Keratinocyte (primary cell): Measurements from ENCODE around the gene KCNH2. TPM values are rescaled to one million over a fixed set of nuclear protein-coding genes. Genes with fewer than 3 reads are reported as not detected.

Source experiments
- DNase-seq: peaks from one replicate; pipeline ENCODE4 v3.0.0-alpha.2; 2011; ENCODE audit warnings: low read depth, missing footprints, low spot score
- FAIRE-seq: peaks from 2 replicates; lab custom pipeline; 2011; peaks lifted over from hg19 to GRCh38; lab: Jason Lieb, UNC
- H2AFZ ChIP-seq: 2 replicates; pipeline ENCODE4 v1.6.0; 2012; ENCODE audit warnings: low read length, control low read depth, inconsistent platforms; ENCODE audit not compliant: control insufficient read depth
- H3K27ac ChIP-seq: 2 replicates; pipeline ENCODE4 v1.5.1; 2011; ENCODE audit warnings: low read length; ENCODE audit not compliant: control insufficient read depth, insufficient read depth
- H3K27me3 ChIP-seq: 3 replicates; pipeline ENCODE4 v1.6.0; 2011; ENCODE audit warnings: low read length; ENCODE audit not compliant: control insufficient read depth, insufficient read depth; ENCODE audit errors: extremely low read depth
- H3K36me3 ChIP-seq, 2 experiments: 2 replicates in 1 of 2; 3 replicates in 1 of 2; pipeline ENCODE4 v1.5.1; 2011; ENCODE audit warnings: low read length in 2 of 2, mild to moderate bottlenecking in 1 of 2; ENCODE audit not compliant: control insufficient read depth in 2 of 2, insufficient read depth in 2 of 2; ENCODE audit errors: extremely low read depth in 1 of 2
- H3K4me1 ChIP-seq: 3 replicates; pipeline ENCODE4 v1.5.1; 2011; ENCODE audit warnings: low read length; ENCODE audit not compliant: control insufficient read depth, insufficient read depth; ENCODE audit errors: extremely low read depth
- H3K4me2 ChIP-seq: 3 replicates; pipeline ENCODE4 v1.6.0; 2011; ENCODE audit warnings: low read depth, low read length; ENCODE audit not compliant: control insufficient read depth, insufficient read depth; ENCODE audit errors: extremely low read depth
- H3K4me3 ChIP-seq, 3 experiments: fragments of 200-600 bp in 1 of 3; sonication (generic) in 1 of 3; 2 replicates in 2 of 3; 3 replicates in 1 of 3; pipeline ENCODE4 v1.5.1; 2011 to 2016; ENCODE audit warnings: low read length in 3 of 3, mild to moderate bottlenecking in 3 of 3, control low read depth in 2 of 3, inconsistent platforms in 1 of 3, low read depth in 1 of 3, mixed read lengths in 1 of 3, mixed run types in 1 of 3, moderate library complexity in 1 of 3; ENCODE audit not compliant: control insufficient read depth in 2 of 3, insufficient read depth in 2 of 3; ENCODE audit errors: extremely low read depth in 1 of 3
- H3K79me2 ChIP-seq: 2 replicates; pipeline ENCODE4 v1.6.0; 2012; ENCODE audit warnings: low read length; ENCODE audit not compliant: control insufficient read depth, insufficient read depth
- H3K9ac ChIP-seq: 3 replicates; pipeline ENCODE4 v1.6.0; 2011; ENCODE audit warnings: low read length; ENCODE audit not compliant: control insufficient read depth, insufficient read depth; ENCODE audit errors: extremely low read depth
- H3K9me1 ChIP-seq: 3 replicates; pipeline ENCODE4 v1.6.0; 2011; ENCODE audit warnings: low read length; ENCODE audit not compliant: control insufficient read depth, insufficient read depth; ENCODE audit errors: extremely low read depth
- H3K9me3 ChIP-seq: 2 replicates; pipeline ENCODE4 v1.5.1; 2012; ENCODE audit warnings: low read depth, low read length; ENCODE audit not compliant: control insufficient read depth
- H4K20me1 ChIP-seq: 3 replicates; pipeline ENCODE4 v1.6.0; 2011; ENCODE audit warnings: low read length; ENCODE audit not compliant: control insufficient read depth, insufficient read depth; ENCODE audit errors: extremely low read depth
- EZH2 ChIP-seq: IDR thresholded peaks from one replicate; pipeline ENCODE4 v1.6.1; 2012; ENCODE audit warnings: inconsistent platforms, mild to moderate bottlenecking, low read length, moderate library complexity
- dilution Hi-C: fragments of 300-500 bp; cut with MboI; formaldehyde crosslinking; loops from one replicate; pipeline ENCODE4 v1.7.0; 2020; ENCODE audit warnings: low sequenced_read_pairs; ENCODE audit not compliant: extremely low pct_ligation_motif_present
- polyA plus RNA-seq, 5 experiments: library from polyadenylated mRNA; depleted of rRNA in 3 of 5; stranded (reverse) in 3 of 5; stranded (forward) in 1 of 5; unstranded in 1 of 5; fragments of >200 nt; gene quantifications; 1 replicate in 1 of 5; 2 replicates in 3 of 5; 3 replicates in 1 of 5; pipeline versions ENCODE4 v1.2.1 to v1.2.3, GENCODE V29; 2011 to 2012; ENCODE audit warnings: missing spikeins in 2 of 5, low read depth in 1 of 5, low replicate concordance in 1 of 5
- TF ChIP-seq, protein P1 (sequence below), 3 experiments: IDR thresholded peaks in 1 of 3; conservative IDR thresholded peaks in 1 of 3; optimal IDR thresholded peaks in 1 of 3; 2 replicates in 2 of 3; 3 replicates in 1 of 3; pipeline versions ENCODE3 to v1.5.1; 2011; ENCODE audit warnings: low read length in 3 of 3, mild to moderate bottlenecking in 3 of 3, moderate library complexity in 2 of 3, control low read depth in 1 of 3, inconsistent platforms in 1 of 3; ENCODE audit not compliant: insufficient read depth in 2 of 3; ENCODE audit errors: extremely low read depth in 1 of 3

Gene KCNH2
- polyA plus RNA-seq, 1 donor (not counting 4 experiments of a cell fraction or from before 2014, with no cell fraction given), result 0.03 TPM

DNA sequence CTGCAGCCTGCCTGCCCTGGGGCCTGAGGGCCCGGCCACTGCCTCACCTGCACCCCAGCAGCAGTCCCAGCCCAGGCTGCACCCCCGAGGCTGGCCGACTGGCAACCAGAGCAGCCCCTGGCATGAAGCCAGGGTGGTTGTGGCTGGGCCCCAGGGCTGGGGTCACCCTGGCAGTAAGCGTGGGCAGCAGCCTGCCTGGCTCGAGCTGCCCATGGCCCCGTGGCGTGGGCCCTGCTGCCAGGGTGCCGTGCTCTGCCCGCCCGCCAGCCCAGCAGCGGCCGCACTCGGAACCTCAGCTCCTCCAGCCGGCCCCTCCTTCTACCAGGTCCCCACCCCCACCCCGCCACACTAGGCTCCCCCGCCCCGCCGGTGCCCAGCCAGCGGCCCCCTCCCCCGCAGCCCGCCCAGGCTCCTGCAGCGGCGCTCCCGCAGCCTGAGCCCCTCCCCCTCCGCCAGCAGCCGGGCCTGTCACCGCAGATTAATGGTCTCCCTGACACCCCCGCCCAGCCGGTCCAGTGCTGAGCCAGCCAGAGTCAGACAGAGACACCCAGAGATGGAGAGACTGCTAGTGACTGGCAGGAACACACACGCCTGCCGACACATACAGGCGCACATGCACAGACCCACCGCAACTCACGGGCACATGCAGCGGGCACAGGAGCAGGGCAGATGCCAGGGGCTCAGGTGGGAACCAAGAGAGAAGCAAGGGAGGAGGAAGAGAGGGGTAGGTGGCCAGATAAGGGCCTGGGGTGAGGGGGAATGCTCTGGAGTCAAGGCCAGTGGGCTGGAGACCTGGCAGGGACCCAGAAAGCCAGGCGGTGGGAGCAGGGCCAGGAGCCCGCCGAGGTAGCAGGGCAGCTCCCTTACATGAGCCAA is 22.4 kb downstream of the KCNH2 start:
- FAIRE-seq, result no peak
- H3K4me2 ChIP-seq, result no peak overlapping the region

DNA sequence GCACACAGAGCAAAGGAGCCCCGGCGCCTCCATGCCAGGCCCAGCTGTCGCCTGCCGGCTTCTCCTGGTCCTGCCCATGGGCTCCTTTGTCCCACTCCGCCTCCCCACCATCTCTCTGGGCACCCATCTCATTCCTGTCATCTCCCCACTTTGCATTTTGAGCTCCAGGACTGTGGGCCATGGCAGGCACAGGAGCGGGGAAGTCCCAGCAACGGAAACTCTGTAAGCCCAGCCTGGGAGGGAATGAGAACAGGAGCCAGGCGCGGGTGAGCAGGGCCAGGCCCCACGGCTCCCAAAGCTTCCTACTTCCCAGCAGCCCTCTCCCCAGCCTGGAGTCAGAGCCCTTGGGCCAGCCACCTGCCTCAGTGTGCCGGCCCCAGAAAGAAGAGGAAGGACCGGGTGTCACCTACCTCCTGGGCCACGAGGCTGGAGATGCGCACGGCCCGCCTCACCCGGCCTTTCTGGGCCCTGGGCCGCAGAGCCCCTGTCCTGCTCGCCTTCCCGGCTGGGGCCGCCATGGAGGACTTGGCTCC is 23.1 kb downstream of the KCNH2 start:
- H3K27me3 ChIP-seq, result peaks cover 58% of the 10 kb centered on the region
- FAIRE-seq, result no peak

More for the DNA sequence above, 22.4 kb downstream of the KCNH2 start:
- Histone ChIP-seq H3K9me1 (no peaks in the 10 kb centered on the region), H3K36me3 (no peaks in the 10 kb centered on the region), H3K27me3 (peaks cover 58% of the 10 kb centered on the region), H3K9me3 (no peaks in the 10 kb centered on the region), H3K79me2 (no peaks in the 10 kb centered on the region), H2AFZ (no peak overlapping the region), H4K20me1 (no peaks in the 10 kb centered on the region), H3K9ac (no peak overlapping the region), H3K27ac (no peak overlapping the region), H3K4me1 (no peaks in the 10 kb centered on the region), H3K4me3 (no peak overlapping the region)
- peak; percentile 16 for TF ChIP-seq EZH2
- TF ChIP-seq, protein P1, sequence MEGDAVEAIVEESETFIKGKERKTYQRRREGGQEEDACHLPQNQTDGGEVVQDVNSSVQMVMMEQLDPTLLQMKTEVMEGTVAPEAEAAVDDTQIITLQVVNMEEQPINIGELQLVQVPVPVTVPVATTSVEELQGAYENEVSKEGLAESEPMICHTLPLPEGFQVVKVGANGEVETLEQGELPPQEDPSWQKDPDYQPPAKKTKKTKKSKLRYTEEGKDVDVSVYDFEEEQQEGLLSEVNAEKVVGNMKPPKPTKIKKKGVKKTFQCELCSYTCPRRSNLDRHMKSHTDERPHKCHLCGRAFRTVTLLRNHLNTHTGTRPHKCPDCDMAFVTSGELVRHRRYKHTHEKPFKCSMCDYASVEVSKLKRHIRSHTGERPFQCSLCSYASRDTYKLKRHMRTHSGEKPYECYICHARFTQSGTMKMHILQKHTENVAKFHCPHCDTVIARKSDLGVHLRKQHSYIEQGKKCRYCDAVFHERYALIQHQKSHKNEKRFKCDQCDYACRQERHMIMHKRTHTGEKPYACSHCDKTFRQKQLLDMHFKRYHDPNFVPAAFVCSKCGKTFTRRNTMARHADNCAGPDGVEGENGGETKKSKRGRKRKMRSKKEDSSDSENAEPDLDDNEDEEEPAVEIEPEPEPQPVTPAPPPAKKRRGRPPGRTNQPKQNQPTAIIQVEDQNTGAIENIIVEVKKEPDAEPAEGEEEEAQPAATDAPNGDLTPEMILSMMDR (optimal IDR thresholded peaks at IDR 0.05 in 1 of 3, IDR thresholded peaks at IDR 0.05 in 1 of 3, conservative IDR thresholded peaks at IDR 0.05 in 1 of 3; ENCODE audit: extremely low read depth in 1 of 3, insufficient read depth in 2 of 3, low read length in 3 of 3), result no peak
- dilution Hi-C loops, result no loop called here
- no peak for DNase-seq

More for the DNA sequence above, 23.1 kb downstream of the KCNH2 start:
- dilution Hi-C loops, result no loop called here
- Histone ChIP-seq H2AFZ (no peak overlapping the region), H4K20me1 (no peaks in the 10 kb centered on the region), H3K4me3 (no peak overlapping the region), H3K9ac (no peak overlapping the region), H3K9me1 (no peaks in the 10 kb centered on the region), H3K4me2 (no peak overlapping the region), H3K4me1 (no peaks in the 10 kb centered on the region), H3K79me2 (no peaks in the 10 kb centered on the region), H3K36me3 (no peaks in the 10 kb centered on the region), H3K27ac (no peak overlapping the region), H3K9me3 (no peaks in the 10 kb centered on the region)
- TF ChIP-seq, protein P1 (optimal IDR thresholded peaks at IDR 0.05 in 1 of 3, IDR thresholded peaks at IDR 0.05 in 1 of 3, conservative IDR thresholded peaks at IDR 0.05 in 1 of 3; ENCODE audit: extremely low read depth in 1 of 3, insufficient read depth in 2 of 3, low read length in 3 of 3), result no peak
- TF ChIP-seq EZH2, result no peak
- no peak for DNase-seq
